ENCODE results near the gene SPINK8. TPM values are rescaled to one million over a fixed set of nuclear protein-coding genes. Genes with fewer than 3 reads are reported as not detected.

Gene SPINK8
- total RNA-seq, 1 donor from 2014 or later = not detected

Small RNA genes within 50 kb of the gene (microRNA-seq; reads per million reads assigned to microRNA genes)
- gene MIR2115 = not detected

Other genes with a start within 250 kb of the SPINK8 start
- gene CDC25A, start 145.2 kb downstream of the SPINK8 start, total RNA-seq = 0.58 TPM
- gene CAMP, start 110.2 kb downstream of the SPINK8 start, total RNA-seq = 2.0 TPM
- gene ZNF589, start 92.6 kb downstream of the SPINK8 start, total RNA-seq = 14.2 TPM
- gene NME6, start 32.3 kb downstream of the SPINK8 start, total RNA-seq = 24.0 TPM
- 0.27 TPM for gene FBXW12, start 38.6 kb upstream of the SPINK8 start, total RNA-seq
- 121 TPM for gene PLXNB1, start 96.4 kb upstream of the SPINK8 start, total RNA-seq
- gene CCDC51, start 106.5 kb upstream of the SPINK8 start, total RNA-seq = 10.6 TPM
- 154 TPM for gene TMA7, start 106.6 kb upstream of the SPINK8 start, total RNA-seq
- 7.5 TPM for gene ATRIP, start 113.1 kb upstream of the SPINK8 start, total RNA-seq
- gene SHISA5, start 170.5 kb upstream of the SPINK8 start, total RNA-seq = 138 TPM
- gene PFKFB4, start 223.1 kb upstream of the SPINK8 start, total RNA-seq = 7.9 TPM
- not detected for gene UCN2, start 230.1 kb upstream of the SPINK8 start, total RNA-seq